ENCODE data around the gene PPEF1.

The PPEF1 gene, protein sequence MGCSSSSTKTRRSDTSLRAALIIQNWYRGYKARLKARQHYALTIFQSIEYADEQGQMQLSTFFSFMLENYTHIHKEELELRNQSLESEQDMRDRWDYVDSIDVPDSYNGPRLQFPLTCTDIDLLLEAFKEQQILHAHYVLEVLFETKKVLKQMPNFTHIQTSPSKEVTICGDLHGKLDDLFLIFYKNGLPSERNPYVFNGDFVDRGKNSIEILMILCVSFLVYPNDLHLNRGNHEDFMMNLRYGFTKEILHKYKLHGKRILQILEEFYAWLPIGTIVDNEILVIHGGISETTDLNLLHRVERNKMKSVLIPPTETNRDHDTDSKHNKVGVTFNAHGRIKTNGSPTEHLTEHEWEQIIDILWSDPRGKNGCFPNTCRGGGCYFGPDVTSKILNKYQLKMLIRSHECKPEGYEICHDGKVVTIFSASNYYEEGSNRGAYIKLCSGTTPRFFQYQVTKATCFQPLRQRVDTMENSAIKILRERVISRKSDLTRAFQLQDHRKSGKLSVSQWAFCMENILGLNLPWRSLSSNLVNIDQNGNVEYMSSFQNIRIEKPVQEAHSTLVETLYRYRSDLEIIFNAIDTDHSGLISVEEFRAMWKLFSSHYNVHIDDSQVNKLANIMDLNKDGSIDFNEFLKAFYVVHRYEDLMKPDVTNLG

DNA sequence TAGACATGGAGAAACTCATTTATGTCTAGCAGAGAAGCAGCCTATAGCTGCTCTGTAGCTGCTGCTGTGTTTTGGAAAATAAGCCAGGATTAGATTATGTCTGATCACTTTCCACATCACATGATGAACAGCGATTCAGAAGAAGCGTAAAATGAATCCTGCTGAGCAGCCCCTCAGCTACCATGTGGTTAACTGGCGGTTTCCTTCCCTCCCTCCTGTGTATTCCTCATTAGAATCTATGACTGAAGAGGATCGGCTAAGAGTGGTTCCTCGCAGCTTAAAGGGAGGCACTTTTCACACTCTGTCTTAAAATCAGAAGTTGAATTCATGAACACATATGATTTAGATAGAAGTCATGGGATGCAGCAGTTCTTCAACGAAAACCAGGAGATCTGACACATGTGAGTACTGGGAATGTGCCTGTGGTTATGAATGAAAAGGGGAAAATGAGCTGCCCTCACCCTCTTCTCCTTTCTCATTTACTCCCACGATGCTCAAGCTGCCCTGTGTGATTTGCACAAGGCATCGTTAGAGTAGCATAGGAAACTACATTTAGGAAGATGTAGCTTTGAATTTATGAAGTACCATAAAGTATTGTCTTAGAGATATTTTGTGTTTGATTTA lies at the start of gene PPEF1:
Gene PPEF1 (plus strand): TSS at position 220 of the 624 bp plus-strand sequence. CDS start 136 bp downstream, at position 356.
- DNase-seq (ENCODE audit: low read depth in 2 of 2): no peak

DNA sequence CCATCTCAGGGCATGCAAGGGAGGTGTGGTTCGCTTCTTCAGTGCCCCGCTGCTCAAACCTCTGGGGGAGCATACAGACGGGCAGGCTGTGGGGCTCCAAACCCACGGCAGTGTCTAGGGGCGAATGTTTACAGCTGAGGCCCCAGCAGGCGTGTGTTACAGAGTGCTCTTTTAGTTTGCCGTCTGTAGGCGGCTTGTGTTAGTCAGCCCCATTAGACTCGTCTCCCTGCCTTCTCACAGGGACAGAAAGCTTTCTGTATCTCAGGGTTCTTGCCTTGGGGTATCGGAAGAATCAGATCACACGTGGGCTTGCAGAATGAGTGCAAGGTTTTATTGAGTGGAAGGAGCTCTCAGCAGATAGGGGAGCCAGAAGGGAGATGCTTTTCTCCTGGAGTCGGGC lies 46.2 kb upstream of the PPEF1 start:
- DNase-seq (ENCODE audit: low read depth in 2 of 2): no peak

DNA sequence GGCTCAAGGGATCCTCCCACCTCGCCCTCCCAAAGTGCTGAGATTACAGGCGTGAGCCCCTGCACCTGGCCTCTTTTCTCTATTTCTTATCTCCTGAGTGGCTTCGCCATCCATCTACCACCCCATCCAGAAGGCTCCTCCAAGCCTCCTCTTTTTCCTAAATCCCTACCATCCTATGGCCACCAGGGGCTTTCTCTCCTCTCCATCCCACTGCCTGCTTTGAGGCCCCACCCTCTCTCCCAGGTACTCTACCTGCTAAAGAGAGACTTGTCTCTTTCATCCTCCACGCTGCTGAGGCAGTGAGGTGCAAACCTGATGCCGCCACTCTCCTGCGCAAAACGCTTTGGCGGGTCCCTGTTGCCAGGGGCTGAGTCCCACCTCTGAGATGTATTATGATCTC lies 42.5 kb upstream of the PPEF1 start:
- no peak for DNase-seq (ENCODE audit: low read depth in 2 of 2)

DNA sequence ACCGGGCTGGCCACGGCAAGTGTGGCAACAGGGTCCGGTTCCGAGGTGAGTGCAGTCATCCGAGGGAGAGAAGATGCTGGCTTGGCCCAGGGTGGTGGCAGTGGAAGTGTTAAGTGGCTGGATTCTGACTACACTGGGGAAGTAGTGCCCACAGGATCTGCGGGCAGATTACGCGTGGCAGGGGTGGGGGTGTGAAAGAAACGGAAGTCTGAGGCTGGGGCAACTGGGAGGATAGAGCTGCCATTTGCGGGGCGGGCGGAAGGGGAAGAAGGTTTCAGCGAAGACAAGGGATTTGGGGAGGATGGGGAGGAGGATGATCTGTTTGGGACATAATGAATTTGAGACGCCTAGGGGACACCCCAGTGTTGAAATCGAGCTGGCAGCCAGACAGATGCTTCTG lies 40.8 kb upstream of the PPEF1 start:
- no peak for DNase-seq (ENCODE audit: low read depth in 2 of 2)

DNA sequence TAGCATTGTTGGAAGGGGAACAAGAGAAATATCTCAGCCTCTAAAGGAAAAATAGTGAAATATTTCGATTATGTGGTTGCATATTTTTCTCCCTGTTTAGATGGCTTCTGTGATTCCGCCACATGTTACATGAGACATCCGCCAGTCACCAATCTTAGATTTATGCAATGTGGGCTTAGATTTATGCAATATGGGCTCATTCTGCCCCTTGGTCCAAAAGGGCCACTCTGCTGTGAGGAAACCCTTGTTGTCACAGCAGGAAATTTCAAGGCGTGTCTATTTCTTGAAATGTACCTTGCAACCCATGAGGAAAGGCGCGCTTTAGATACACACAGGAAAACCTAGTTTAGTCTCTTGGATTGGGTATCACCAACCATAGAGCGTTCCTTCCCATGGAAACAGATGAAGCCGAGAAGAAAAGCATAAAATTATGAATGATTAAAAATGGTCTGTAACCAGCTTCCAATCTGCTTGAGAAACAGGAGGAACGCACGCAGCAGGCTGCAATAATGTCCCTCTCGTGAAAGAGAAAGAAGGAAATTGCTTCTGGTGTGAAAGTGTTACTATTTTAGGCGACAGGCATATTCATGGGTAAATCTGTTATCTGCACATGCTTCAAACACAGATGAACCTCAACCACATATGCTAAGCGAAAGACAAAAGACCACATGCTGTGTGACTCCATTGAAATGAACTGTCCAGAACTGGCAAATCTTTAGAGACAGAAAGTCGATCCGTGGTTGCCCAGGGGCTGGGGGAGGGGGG lies 39.2 kb upstream of the PPEF1 start:
- DNase-seq (ENCODE audit: low read depth in 2 of 2): no peak

DNA sequence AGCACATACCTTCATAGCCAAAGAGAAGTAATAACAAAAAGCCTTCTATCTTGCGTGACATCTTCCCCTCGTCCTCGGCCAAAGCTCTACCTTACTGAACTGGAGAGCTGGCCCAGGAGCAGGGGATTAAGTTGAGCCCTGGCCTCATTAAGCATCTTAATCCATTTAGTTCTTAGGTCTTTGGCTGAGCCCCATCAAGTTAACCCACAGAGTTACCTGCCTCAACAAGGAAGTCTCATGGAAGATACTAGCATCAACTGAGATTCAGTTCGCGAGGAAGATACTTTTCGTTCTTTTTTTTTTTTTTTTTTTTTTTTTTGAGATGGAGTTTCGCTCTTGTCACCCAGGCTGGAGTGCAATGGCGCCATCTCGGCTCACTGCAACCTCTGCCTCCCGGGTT lies 35.4 kb upstream of the PPEF1 start, which contains the start of gene RS1:
Gene RS1 (minus strand): TSS at position 101 of the 400 bp plus-strand sequence. CDS start 40 bp downstream, at position 61.
- no peak for DNase-seq (ENCODE audit: low read depth in 2 of 2)

DNA sequence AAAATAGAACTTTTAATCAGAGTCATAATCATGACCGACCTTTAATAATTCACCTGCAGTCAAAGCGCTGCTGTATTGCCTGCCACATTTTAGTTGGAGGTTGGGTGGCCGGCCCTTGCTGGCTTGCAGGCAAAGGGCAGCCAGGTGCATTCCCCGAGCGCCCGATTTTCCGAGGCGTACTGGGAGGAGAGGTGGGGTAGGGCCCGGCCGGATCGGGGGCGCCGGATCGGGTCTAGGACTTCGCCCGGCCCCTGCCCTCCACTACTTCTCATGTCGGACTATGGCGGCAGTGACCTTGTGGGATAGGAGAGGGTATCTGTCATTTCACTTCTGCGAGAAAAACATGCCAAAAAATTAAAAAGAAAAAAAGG lies 33.0 kb upstream of the PPEF1 start:
- DNase-seq (ENCODE audit: low read depth in 2 of 2): no peak

DNA sequence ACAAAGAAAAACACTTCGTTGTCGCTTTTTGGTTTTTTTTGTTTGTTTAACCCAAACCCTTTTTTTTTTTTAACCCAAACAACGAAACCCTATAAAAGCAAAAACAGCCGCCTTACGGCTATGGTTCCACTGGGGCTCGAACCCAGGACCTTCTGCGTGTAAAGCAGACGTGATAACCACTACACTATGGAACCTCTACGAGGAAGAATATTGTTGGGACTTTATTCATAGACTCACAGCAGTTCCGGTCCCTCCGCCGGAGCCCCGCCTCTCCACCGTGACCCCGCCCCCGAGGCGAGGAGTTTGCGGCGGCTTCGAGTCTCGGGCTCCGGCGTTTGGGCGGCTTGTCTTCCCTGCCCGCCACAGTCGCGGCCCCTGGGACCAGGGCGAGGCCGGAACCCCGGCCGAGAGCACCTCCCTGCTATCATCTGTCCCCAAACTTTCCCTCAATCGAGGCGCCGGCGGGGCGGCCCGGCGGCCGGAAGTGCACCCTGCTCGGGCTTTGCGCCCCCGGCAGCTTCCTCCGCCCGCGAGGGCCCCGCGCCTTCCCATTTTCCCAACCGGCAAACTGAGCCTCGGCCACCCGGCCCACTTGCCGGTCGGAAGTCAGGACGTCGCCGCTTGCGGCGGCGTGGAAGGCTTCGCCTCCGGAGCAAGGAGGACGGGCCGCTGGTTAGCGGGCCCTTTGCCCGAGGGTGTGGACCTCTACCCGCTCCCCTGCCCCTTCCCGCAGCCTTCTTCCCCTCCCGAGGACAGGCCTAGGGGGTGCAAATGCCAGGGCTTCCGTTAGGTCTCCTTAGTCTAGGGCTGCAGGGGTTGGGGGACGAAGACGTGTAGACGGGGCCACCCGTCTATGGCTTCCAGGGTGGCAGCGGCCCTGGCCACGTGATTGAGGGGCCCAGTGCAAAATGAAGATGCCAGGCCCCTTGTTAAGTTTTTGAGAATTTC lies 32.4 kb upstream of the PPEF1 start:
- DNase-seq (ENCODE audit: low read depth in 2 of 2): peak; percentile 47 to 57

DNA sequence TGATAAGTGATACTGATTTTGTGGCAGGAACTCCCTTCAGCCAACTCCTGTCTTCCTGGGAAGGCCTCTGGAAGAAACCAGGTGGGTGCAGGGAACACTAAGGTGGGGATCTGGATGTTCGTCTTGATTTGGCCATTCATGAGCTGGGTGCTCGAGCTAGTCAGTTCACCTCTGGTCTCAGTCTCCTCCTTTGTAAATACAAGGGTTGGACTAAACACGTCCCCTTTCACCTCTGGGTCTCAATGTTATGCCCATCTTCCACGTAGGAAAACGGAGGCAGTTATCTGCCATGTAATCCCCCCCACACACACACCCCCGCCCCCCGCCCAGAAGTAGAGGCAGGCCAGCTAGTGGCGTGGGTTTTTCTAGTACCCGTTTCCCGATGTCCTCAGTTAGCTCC lies 31.4 kb upstream of the PPEF1 start:
- no peak for DNase-seq (ENCODE audit: low read depth in 2 of 2)

DNA sequence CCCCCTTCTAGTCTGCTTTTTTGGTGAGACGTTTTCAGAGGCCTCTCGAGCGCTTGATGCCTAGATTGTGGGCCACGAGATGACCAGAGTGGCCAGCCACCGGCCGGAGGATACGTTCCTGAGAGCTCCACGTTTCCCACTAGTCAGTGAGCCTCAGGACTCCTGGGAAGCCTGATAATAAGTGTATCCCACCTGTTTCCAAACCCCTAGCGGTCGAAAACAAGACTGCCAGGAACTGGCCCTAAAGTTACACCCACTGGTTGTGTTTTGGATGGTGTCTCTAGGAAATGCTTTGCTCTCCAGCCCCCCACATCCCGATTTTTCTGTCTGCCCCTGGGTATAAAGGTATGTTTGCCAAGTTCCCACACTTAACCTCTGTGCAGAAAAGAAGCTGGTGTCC lies 31.0 kb upstream of the PPEF1 start:
- no peak for DNase-seq (ENCODE audit: low read depth in 2 of 2)

DNA sequence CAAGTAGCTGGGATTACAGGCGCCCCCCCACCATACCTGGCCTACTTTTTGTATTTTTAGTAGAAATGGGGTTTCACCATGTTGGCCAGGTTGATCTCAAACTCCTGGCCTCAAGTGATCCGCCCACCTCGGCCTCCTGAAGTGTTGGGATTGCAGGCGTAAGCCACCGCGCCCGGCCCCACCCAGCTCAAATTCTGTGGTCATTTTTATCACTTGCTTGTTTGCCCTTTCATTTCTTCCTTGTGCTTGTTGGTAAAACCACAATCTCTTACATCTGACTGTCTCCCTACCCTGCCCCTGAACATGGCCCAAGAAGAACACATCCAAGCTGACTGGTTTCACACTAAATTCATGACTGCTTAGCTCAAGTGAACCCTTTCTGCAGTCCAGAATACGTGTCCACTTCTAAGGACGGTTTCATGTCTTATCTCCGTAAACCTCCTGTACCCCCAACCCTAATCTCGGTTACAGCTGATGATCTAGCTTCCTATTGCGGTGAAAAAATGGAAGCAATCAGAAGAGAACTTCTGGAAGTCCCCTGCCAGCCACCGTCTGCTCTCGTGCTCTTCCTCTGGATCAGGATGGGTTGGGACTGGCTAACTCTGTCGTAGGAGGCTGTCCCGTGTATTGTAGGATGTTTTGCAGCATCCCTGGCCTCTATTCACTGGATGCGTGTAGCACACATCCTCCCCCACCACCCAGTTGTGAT lies 30.1 kb upstream of the PPEF1 start:
- no peak for DNase-seq (ENCODE audit: low read depth in 2 of 2)

DNA sequence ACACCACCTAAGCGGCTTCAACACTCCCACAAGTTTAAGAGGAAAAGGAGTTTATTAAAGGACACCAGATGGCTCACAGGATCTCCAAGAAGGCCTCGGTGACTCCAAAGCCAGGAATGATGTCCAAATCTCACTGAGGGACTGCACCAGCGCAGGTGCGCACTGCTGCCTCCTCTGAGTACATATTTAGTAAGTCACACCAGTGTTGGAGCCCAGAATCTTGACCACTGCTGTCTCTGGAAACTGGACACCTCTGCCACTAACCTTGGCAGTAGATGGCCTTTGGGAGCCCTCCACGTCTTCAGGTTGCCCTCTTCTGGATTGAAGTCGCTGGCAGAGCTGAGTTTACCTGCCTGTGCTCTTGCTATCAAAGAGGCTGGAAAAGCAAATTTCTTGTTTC lies 25.4 kb upstream of the PPEF1 start:
- DNase-seq (ENCODE audit: low read depth in 2 of 2): no peak

DNA sequence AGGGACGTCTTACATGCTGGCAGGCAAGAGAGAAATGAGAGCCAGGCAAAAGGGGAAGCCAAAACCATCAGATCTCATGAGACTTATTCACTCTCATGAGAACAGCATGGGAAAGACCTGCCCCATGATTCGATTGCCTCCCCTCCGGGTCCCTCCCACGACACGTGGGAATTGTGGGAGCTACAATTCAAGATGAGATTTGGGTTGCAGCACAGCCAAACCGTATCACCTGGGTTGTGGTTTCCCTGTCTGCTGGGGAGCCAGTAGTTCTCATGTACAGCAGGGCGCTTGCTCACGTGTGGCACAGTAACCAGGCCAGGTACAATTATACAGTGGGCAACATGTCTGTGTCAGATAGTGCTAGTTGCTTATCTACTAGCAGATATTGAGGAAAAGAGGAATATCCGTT lies 24.5 kb upstream of the PPEF1 start:
- no peak for DNase-seq (ENCODE audit: low read depth in 2 of 2)

DNA sequence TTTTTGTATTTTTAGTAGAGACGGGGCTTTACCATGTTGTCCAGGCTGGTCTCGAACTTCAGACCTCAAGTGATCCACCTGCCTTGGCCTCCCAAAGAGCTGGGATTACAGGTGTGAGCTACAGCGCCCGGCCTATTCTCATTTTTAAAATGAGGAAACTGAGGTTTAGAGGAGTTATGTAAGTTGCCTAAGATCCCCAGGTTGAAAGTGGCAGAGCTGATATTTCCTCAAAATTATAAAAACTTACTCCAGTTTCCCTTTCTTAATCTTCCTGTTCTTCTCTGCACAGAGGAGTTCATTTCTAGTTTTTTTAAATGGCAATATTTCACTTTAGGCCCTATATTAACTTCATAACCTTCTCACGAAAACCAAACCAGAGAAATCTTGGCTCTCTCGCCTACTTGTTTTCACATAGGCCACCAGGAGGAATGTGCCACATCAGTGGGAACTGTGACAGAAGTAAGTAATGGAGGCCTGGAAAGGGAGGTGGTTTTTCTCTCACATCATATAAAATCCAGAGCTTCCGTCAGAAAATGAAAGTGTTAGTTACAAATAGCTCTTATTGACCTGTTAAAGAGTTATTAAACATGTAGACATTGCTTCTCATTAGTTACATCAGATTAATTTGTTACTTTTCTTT lies 19.5 kb upstream of the PPEF1 start:
- no peak for DNase-seq (ENCODE audit: low read depth in 2 of 2)

DNA sequence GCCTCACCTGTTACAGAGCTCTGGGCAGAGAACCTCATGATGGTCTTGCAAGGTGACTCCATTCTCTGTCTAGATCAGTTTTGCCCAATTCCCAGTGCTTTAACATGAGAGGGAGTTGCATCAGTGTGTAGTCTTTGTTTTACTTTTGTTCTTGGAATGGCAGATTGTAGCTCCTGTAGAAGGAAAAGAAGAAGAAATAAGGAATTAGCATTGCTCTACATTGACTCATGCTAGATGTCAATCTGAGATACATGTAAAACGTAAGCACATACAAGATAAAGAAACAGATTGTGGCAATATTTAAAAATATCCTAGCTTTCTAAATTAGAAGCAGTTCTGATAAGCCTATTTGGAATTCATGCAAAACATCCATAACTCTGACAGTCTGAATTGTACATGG lies 16.0 kb upstream of the PPEF1 start:
- no peak for DNase-seq (ENCODE audit: low read depth in 2 of 2)

DNA sequence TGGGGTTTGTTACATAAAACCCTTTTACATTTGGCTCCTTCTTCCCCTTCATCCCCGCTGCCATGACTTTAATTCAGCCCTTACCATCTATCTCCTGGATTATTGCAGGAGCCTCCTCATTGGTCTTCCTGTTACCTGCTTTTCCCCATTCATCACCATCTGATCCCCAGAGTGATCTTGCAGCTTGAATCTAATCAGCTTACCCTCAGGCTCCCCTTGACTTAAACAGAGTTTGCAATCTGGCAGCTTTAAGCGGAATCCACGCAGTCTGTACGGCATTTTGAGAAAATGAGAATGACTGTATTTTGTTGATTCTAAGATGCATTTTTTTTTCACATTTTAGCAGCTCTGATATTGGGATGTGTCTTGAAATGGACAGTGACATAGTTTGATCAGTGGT lies 14.9 kb upstream of the PPEF1 start:
- no peak for DNase-seq (ENCODE audit: low read depth in 2 of 2)

DNA sequence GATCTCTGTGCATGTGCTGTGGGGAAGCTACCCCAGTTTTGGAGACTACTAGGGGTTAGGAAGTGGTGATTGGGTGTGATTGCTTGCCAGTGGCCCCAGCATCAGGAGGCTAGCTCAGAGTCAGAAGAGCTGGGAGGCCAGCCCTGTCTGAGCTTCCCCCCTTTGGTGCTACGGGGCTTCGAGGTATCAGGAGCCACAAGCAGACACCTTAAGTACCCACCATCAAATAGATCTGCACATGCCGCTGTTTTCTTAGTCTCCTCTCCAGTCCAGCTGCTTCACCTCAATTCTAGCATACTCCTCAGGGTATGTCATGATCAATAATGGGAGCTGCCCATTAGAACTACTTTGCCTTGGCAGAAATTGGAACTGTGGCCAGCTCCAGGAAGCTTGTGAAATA lies 10.8 kb upstream of the PPEF1 start:
- DNase-seq (ENCODE audit: low read depth in 2 of 2): no peak

DNA sequence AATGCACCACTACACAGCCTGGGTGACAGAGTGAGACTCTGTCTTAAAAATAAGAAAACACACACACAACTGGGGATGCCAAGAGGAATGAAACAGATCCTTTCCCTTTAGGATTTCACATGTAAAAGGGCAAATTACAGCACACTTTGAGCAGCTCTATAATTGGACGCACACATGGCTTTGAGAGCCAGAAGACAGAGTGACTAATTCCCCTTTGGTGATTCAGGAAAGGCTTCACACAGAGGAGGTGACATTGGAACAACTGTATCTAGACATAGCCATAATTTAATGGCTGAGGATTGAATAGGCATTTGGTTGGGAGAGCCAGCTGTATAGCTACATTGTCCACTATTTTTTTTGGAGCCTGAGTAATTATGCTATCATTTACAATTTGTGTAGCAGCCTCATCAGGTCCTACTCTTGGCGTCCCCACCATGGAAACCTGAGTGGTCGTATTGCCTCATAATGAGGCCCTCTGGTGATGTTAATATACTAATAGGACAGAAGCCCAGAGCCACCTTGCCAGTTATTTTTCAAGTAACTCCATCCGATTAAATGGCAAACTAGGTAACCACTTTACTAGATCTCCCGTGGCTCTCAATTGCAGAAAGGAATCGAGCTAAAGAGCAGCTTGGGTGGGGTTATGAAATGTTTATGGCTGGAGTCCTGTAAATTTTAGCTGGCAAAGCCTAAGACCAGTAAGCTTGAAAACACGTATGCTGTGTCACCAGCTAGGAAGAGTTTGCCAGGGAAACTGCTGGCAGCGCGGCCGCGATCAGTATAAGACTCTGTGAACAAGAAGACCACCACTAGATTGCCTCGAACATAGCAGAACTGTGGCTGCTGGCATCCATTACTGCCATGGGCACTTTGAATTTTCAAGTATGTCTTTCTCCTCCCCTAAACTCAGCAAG lies 8.5 kb upstream of the PPEF1 start:
- no peak for DNase-seq (ENCODE audit: low read depth in 2 of 2)

Measured in stimulated activated CD8-positive, alpha-beta memory T cell treated with anti-CD3 and anti-CD28 coated beads, Interleukin-2, amount 100 ng/mL, for 1 hour (primary cell).